ENCODE data around the gene CCL23. TPM values are rescaled to one million over a fixed set of nuclear protein-coding genes. Genes with fewer than 3 reads are reported as not detected.

Gene CCL23
- total RNA-seq, 3 donors from 2014 or later (not counting 1 experiment from before 2014, with no cell fraction given): 0.68 to 0.80 TPM; not detected in 1

- no peaks in the 10 kb centered on the region for H3K36me3 Mint-ChIP-seq
- Histone ChIP-seq H3K27ac (ENCODE audit: low read length) (no peak overlapping the region), H3K27me3 (ENCODE audit: control insufficient read depth, insufficient read depth, low read length) (no peaks in the 10 kb centered on the region), H3K9me3 (ENCODE audit: control insufficient read depth, insufficient read depth, low read length) (no peaks in the 10 kb centered on the region), H3K4me3 (ENCODE audit: low read length) (no peak overlapping the region), H3K36me3 (ENCODE audit: control insufficient read depth, insufficient read depth, low read length) (no peaks in the 10 kb centered on the region), H3K4me1 (ENCODE audit: control insufficient read depth, insufficient read depth, low read length) (peaks cover 8% of the 10 kb centered on the region)
- H3K27me3 Mint-ChIP-seq (ENCODE audit: low read depth in 2 of 2): no peaks in the 10 kb centered on the region
- H3K9me3 Mint-ChIP-seq: no peaks in the 10 kb centered on the region
- peak overlapping the region; percentile 28 for H3K4me3 Mint-ChIP-seq
- TF ChIP-seq CTCF (IDR thresholded peaks at IDR 0.05): peak; percentile 81
- H3K4me1 Mint-ChIP-seq: peaks cover 10 to 22% of the 10 kb centered on the region in 2 donors
- ATAC-seq (peak; percentile 78 to 93 (median 88)), DNase-seq (peak; percentile 73 to 85)
- 49% methylated on average over 8 of the region's 8 CpGs for WGBS (ENCODE audit: insufficient coverage)
- peak overlapping the region in 1 of 2 donors; percentile 78 for H3K27ac Mint-ChIP-seq
- intact Hi-C loops (cut with micrococcal nuclease): loop anchor here (1.0 to 2.0 kb wide), 2 partner anchors 180 to 513 kb away; no protein-coding TSS in a partner anchor
Measured at GRCh38 chr17:35969558-35970380, 48.0 kb downstream of the CCL23 start.

GRCh38 chr17:35968520-35969054, 49.2 kb downstream of the CCL23 start:
- 73% methylated on average over 10 of the region's 10 CpGs for WGBS (ENCODE audit: insufficient coverage)
- intact Hi-C loops (cut with micrococcal nuclease): loop anchor here (1.0 to 2.0 kb wide), 2 partner anchors 181 to 514 kb away; no protein-coding TSS in a partner anchor
- H3K27ac ChIP-seq (ENCODE audit: low read length): no peak overlapping the region

GRCh38 chr17:35965272-35965671, 52.5 kb downstream of the CCL23 start:
- Mint-ChIP-seq H3K36me3 (no peaks in the 10 kb centered on the region), H3K9me3 (no peaks in the 10 kb centered on the region), H3K4me1 (peaks cover 10 to 11% of the 10 kb centered on the region in 2 donors), H3K27me3 (ENCODE audit: low read depth in 2 of 2) (no peaks in the 10 kb centered on the region), H3K27ac (no peak overlapping the region), H3K4me3 (no peak overlapping the region)
- DNase-seq (no peak), ATAC-seq (no peak)
- H3K27me3 ChIP-seq (ENCODE audit: control insufficient read depth, insufficient read depth, low read length): no peaks in the 10 kb centered on the region
- TF ChIP-seq CTCF (IDR thresholded peaks at IDR 0.05): no peak
- no peaks in the 10 kb centered on the region for H3K9me3 ChIP-seq (ENCODE audit: control insufficient read depth, insufficient read depth, low read length)
- no peaks in the 10 kb centered on the region for H3K36me3 ChIP-seq (ENCODE audit: control insufficient read depth, insufficient read depth, low read length)
- H3K4me3 ChIP-seq (ENCODE audit: low read length): no peak overlapping the region
- no peak overlapping the region for H3K27ac ChIP-seq (ENCODE audit: low read length)
- intact Hi-C loops (cut with micrococcal nuclease): no loop called here
- peaks cover 8% of the 10 kb centered on the region for H3K4me1 ChIP-seq (ENCODE audit: control insufficient read depth, insufficient read depth, low read length)
- 91% methylated on average over 7 of the region's 7 CpGs for WGBS (ENCODE audit: insufficient coverage)

More at GRCh38 chr17:35968520-35969054, 49.2 kb downstream of the CCL23 start:
- Histone ChIP-seq H3K9me3 (ENCODE audit: control insufficient read depth, insufficient read depth, low read length) (no peaks in the 10 kb centered on the region), H3K27me3 (ENCODE audit: control insufficient read depth, insufficient read depth, low read length) (no peaks in the 10 kb centered on the region), H3K4me3 (ENCODE audit: low read length) (no peak overlapping the region), H3K36me3 (ENCODE audit: control insufficient read depth, insufficient read depth, low read length) (no peaks in the 10 kb centered on the region), H3K4me1 (ENCODE audit: control insufficient read depth, insufficient read depth, low read length) (peaks cover 8% of the 10 kb centered on the region)
- Mint-ChIP-seq H3K36me3 (no peaks in the 10 kb centered on the region), H3K27me3 (ENCODE audit: low read depth in 2 of 2) (no peaks in the 10 kb centered on the region), H3K4me1 (peaks cover 10 to 16% of the 10 kb centered on the region in 2 donors), H3K27ac (no peak overlapping the region), H3K4me3 (no peak overlapping the region), H3K9me3 (no peaks in the 10 kb centered on the region)
- TF ChIP-seq CTCF (IDR thresholded peaks at IDR 0.05): no peak
- ATAC-seq (no peak), DNase-seq (no peak)

Measured in natural killer cell (primary cell).